Activated CD4-positive, alpha-beta T cell treated with anti-CD3 and anti-CD28 coated beads, Interleukin-2, amount 50 U/mL, for 16 hours (primary cell): ENCODE data around the gene PAMR1.

Experiments used
- DNase-seq: peaks from one replicate; pipeline ENCODE4 v3.0.0-alpha.2; 2020

Gene PAMR1

GRCh38 chr11:35433588-35433987 is 91.8 kb downstream of the PAMR1 start:
- DNase-seq = no peak

- DNase-seq = no peak
Observed at GRCh38 chr11:35432464-35432863, 93.0 kb downstream of the PAMR1 start.

GRCh38 chr11:35427071-35427470 is 98.3 kb downstream of the PAMR1 start:
- DNase-seq = no peak

- DNase-seq = no peak
Observed at GRCh38 chr11:35426351-35426750, 99.1 kb downstream of the PAMR1 start.

GRCh38 chr11:35425603-35426212 is 99.7 kb downstream of the PAMR1 start:
- no peak for DNase-seq

DNA sequence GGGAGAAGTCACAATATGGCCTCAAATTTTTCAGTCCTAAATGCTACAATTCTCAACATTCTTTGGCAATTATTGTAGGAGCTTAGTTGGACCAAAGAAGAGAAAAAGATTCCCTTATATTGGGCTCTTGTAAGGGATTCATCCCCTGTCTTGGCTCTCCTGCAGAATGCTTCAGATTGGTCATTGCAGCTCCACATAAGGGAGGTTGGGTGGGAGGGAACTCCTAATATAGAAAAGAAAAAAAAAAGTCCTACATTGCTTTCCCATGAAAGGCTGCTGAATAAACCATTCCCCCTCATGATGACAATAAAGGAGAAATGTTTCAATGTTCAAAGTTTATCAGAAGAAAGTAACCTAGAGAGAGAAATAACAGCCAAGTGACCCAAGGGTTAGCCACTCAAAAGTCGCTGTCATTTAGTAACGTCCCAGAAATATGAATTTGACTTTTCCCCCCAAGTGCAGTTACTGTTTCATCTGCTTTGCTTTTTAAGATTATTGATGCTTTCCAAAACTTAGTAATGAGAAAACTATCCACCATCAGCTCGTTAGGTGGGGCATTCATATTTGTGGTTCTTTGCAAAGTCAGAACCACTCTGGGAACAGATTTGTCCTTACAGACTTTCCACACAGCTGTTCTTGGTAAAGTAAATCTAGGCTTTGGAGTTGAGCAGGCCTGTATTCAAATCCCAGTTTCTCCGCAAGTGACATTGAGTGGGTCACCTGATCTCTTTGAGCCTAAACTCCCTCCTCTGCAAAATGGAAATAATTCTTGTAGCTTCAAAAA is 101.1 kb downstream of the PAMR1 start:
- no peak for DNase-seq

DNA sequence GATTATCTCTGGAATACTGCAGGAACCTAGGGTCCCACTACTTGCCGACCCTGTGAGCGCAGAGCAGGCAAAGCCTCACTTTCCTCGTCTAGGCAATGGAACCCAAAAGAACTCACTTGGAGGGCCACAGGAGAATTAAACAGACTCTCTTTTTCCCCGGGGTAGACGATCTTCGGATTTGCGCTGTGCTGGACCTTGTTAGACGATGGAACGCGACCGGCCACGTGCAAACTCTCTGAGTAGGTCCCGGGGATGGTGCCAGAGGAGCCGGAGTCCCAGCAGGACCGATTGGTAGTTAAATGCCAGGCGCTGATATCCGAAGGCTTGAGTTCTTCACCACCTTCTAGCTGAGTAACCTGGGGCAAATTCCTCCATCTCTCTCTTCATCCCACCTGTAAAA is 105.0 kb downstream of the PAMR1 start:
- DNase-seq = no peak

- no peak for DNase-seq
Observed at GRCh38 chr11:35419830-35420333, 105.5 kb downstream of the PAMR1 start.

DNA sequence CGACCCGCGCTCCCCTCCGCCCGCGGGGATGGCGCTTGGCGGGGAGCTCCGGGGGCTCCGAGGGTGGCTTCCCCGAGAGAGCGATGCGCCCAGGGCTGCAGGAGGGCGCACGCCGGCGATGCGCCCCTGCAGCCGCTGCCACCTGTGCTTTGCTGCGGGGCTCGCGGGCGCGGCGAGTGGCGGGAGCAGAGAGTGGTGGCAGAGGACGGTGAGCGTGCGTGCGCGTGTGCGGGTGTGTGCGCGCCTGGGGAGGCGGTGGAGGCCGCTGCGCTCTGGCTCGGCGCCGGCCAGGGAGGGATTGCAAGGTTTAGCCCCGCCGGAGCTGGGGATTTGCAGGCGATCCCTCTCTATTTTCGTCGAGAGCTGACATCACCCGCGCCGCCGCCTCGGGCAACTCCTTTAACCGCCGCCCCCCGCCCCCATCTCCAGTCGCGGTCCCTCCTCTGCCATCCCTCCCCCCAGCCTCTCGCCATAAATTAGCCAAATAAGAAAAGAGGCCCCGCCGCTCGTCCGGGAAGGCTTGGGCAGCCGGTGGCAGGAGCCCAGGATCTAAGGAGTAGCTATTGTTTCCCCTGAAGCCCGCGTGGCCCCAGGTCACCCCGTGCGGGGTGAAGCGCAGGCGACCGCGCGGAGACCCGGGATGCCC is 106.1 kb downstream of the PAMR1 start, which contains the start of gene SLC1A2:
Gene SLC1A2, minus strand, starts transcription at position 375 of the 646 bp plus-strand sequence. CDS start 592 bp downstream, outside the sequence.
- no peak for DNase-seq

DNA sequence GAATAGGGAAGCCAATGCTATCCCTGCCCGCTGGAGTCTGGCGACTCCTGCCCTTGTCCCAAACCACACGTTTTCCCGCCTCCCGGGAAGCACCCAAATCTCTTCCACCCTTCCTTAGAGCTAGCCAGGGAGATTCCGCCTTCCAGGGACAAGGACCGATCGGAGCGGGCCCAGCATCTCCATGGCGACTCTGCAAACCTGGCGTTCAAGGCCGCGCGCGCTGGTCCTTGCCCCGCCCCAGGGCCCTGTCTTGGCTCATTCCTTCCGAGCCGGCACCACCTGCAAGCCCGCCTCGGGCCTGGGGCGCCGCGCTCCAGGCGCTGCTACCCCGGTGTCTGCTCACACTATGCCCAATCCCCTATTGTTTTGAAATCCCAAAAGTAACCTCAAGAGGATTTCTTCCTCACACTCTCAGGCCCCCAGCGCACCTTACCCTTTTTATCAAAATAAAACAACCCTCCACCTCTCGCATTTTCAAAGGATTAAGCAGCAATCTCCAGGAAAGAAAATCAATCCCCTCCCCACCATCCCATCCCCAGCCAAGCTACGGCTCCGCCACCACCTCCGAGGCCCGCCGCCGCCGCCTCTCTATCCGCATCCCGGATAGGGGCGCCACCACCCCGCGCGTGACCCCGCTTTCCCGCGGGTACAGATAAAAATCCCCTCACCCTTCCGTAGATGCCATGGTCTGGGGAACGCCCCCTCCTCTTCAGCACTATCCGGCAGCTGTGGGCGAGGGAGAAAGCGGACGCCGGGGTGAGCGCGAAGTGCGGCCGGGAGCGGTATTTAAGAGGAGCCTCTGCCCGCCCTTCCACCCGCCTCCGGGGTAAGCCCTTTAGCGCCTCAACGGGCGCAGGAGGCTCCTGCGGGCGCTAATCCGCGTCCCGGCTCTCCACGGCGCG is 106.9 kb downstream of the PAMR1 start:
- DNase-seq = no peak

- DNase-seq = no peak
Observed at GRCh38 chr11:35415487-35415886, 109.9 kb downstream of the PAMR1 start.

- DNase-seq = no peak
Observed at GRCh38 chr11:35414776-35415175, 110.6 kb downstream of the PAMR1 start.

DNA sequence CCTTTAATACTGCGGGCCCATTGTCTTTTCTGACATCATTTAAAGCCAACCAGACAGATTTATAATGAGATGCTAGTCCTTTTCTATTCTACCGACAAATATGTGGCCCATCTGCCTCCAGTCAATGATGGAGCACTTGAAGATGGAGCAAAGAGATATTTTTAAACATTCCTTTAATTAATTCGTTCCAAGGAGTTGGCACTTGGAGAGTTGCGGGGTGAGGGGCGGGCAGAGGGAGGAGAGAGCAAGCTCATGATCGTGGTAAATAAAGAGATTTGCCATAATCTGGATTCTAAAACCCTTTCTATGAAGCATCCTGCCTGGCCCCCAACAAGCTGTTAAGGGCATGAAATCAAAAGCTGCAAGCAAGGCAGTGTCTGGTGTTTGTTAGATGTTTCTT is 111.1 kb downstream of the PAMR1 start:
- no peak for DNase-seq

DNA sequence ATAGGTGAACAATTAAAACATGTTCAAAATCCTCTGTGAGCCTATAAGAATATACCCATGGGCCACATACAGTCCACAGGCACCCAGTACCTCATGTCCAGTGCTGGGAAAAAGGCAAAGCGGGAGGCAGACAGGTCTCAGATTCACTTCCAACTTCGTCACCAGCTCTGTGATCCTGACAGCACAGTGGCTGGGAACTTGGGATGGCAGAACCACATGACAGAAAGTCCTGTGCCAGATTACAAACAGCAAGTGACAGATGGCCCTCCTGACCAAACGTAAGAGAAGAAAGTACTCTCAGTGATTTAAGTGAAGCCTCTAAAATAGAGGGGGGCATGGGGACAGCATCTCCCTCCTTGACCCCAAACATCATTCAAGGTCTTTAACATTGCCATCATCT is 111.8 kb downstream of the PAMR1 start:
- no peak for DNase-seq

- DNase-seq = no peak
Observed at GRCh38 chr11:35412285-35412684, 113.1 kb downstream of the PAMR1 start.

- no peak for DNase-seq
Observed at GRCh38 chr11:35407041-35407440, 118.4 kb downstream of the PAMR1 start.

DNA sequence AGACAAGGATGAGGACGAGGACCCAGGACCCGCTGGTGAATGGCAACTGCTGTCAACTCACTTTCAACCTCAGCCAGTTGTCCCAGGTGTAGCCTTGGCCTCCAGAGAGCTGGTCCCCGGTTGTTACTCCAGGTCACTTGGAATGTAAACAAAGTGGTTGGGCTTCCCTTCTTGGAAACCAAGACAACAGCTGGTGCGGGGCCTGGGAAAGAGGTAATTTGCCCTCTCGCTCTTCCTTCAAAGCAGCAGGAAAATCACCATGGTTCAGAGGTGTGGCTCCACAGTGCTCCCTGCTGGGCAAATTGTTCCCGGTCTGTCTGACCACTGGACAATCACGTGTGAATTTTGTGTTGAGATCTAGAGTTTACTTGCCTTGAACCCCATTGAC is 121.0 kb downstream of the PAMR1 start:
- DNase-seq = peak; percentile 15

DNA sequence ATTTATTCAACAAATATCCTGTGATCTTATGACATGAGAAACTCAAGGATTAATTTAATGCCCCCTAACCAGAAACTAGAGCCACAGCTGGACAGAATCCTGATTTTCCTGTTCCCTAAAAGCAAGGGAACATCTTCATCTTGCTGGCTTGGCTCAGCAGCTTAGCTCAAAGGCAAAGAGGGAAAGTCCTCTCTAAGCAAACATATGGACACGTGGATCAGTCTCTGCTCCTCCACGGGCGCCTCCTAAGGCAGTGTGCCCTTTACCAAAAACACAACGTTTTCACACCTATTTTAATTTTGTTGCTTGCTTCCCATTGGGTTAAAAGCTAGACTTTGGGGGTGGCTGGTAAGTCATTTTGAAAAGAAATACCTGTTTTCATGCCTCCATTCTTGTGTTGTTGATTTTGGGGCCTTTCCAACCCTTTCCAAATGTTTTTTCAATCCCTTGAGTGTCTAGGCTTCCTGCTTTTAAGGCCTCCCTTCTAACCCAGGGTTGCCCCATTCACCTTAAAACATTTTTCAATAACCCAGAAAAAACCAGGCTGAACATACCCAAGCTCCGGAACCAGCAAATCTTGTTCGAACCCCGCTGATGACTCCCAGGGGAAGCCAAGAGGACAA is 121.5 kb downstream of the PAMR1 start:
- no peak for DNase-seq

- no peak for DNase-seq
Observed at GRCh38 chr11:35402751-35403660, 122.4 kb downstream of the PAMR1 start.

DNA sequence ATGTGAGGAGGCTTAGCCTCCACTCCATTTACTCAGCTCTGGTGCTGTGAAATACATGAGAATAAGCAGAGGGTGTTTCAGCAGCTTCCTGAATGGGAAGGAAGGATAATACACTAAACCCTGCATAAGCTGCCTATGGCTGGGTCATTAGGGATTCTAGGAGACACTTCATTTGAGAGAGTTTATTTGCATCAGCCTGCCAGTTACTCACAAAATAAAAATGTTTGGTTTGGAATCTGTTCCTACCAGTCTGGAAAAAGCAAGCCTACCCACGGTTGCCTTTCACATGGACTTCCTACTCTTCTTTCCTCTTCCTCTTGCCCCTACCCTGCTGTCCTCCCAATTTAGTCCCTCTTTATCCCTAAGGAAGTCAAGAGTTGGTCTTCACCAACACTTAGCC is 126.5 kb downstream of the PAMR1 start:
- DNase-seq = no peak

DNA sequence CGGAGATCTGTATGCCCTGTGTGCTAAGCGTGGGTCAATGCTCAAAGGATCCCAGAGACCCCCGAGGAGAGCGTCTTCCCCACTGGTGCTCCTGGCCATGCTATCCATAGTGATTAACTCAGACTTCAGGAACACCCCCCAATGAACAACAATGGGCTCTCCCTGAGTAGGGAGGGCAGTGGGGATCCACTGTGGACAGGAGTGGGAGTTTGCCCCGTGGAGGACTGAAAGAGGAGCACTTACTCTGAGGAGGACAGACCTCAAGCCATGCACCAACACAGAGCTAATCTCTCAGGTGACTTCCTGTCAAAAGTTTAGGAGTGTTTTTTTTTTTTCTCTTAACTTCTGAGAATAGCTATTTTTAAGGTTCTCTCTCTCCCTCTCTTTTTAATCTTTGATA is 130.5 kb downstream of the PAMR1 start:
- no peak for DNase-seq
